G401.6 (cell line): ENCODE data around the gene NRCAM.

Experiments used
- FAIRE-seq: peaks from 2 replicates; lab custom pipeline; 2012; peaks lifted over from hg19 to GRCh38; lab: Jason Lieb, UNC

NRCAM gene

GRCh38 chr7:108244110-108244509 is 212.1 kb downstream of the NRCAM start:
- no peak for FAIRE-seq

GRCh38 chr7:108239501-108240225 is 216.6 kb downstream of the NRCAM start:
- FAIRE-seq: no peak

GRCh38 chr7:108236681-108237415 is 219.4 kb downstream of the NRCAM start:
- FAIRE-seq: no peak

GRCh38 chr7:108235451-108236061 is 220.7 kb downstream of the NRCAM start:
- no peak for FAIRE-seq

GRCh38 chr7:108234971-108235450 is 221.2 kb downstream of the NRCAM start:
- no peak for FAIRE-seq

GRCh38 chr7:108234281-108234680 is 222.0 kb downstream of the NRCAM start:
- FAIRE-seq: no peak

- no peak for FAIRE-seq
These were observed 224.2 kb downstream of the NRCAM start for GRCh38 chr7:108232076-108232475.

- FAIRE-seq: no peak
These were observed 225.0 kb downstream of the NRCAM start for GRCh38 chr7:108231221-108231620.

- no peak for FAIRE-seq
These were observed 228.9 kb downstream of the NRCAM start for GRCh38 chr7:108227366-108227765.

GRCh38 chr7:108226816-108227299 is 229.4 kb downstream of the NRCAM start:
- FAIRE-seq: no peak

- no peak for FAIRE-seq
These were observed 230.6 kb downstream of the NRCAM start for GRCh38 chr7:108225531-108226181.

GRCh38 chr7:108224387-108224786 is 231.8 kb downstream of the NRCAM start:
- FAIRE-seq: no peak

- no peak for FAIRE-seq
These were observed 233.9 kb downstream of the NRCAM start for GRCh38 chr7:108222236-108222892.

GRCh38 chr7:108211382-108212201 is 244.6 kb downstream of the NRCAM start:
- no peak for FAIRE-seq

GRCh38 chr7:108210796-108211195 is 245.4 kb downstream of the NRCAM start:
- no peak for FAIRE-seq

- no peak for FAIRE-seq
These were observed 250.9 kb downstream of the NRCAM start for GRCh38 chr7:108205311-108205710.

GRCh38 chr7:108204281-108204796 is 251.9 kb downstream of the NRCAM start:
- no peak for FAIRE-seq

GRCh38 chr7:108203537-108203936 is 252.7 kb downstream of the NRCAM start:
- no peak for FAIRE-seq

GRCh38 chr7:108202743-108203142 is 253.5 kb downstream of the NRCAM start:
- FAIRE-seq: no peak

GRCh38 chr7:108201766-108202165 is 254.5 kb downstream of the NRCAM start:
- FAIRE-seq: no peak

- no peak for FAIRE-seq
These were observed 255.9 kb downstream of the NRCAM start for GRCh38 chr7:108200326-108200725.
